Measurements from ENCODE around the gene SIRPD.
"Not testable (repeated sequence)": the region's sequence is repeated elsewhere in the genome, so short reads cannot be mapped to it uniquely, and the experiment has no call there.

SIRPD gene

GRCh38 chr20:1537731-1538058 is 19.8 kb downstream of the SIRPD start:
- DNase-seq (ENCODE audit: low read depth in 2 of 2) = no peak

- no peak for DNase-seq (ENCODE audit: low read depth in 2 of 2)
These were observed 20.4 kb downstream of the SIRPD start for GRCh38 chr20:1536893-1537730.

- DNase-seq (ENCODE audit: low read depth in 2 of 2) = no peak
These were observed 21.9 kb downstream of the SIRPD start for GRCh38 chr20:1535420-1536175.

- DNase-seq (ENCODE audit: low read depth in 2 of 2) = no peak
These were observed 23.0 kb downstream of the SIRPD start for GRCh38 chr20:1534526-1534925.

- DNase-seq (ENCODE audit: low read depth in 2 of 2) = no peak
These were observed 24.4 kb downstream of the SIRPD start for GRCh38 chr20:1533059-1533458.

GRCh38 chr20:1528811-1529210 is 28.7 kb downstream of the SIRPD start:
- DNase-seq (ENCODE audit: low read depth in 2 of 2) = no peak

- DNase-seq (ENCODE audit: low read depth in 2 of 2) = no peak
These were observed 29.6 kb downstream of the SIRPD start for GRCh38 chr20:1527923-1528322.

- no peak for DNase-seq (ENCODE audit: low read depth in 2 of 2)
These were observed 30.6 kb downstream of the SIRPD start for GRCh38 chr20:1526896-1527295.

GRCh38 chr20:1526310-1526709 is 31.2 kb downstream of the SIRPD start:
- DNase-seq (ENCODE audit: low read depth in 2 of 2) = no peak

GRCh38 chr20:1524004-1524403 is 33.5 kb downstream of the SIRPD start:
- no peak for DNase-seq (ENCODE audit: low read depth in 2 of 2)

GRCh38 chr20:1517010-1517409 is 40.5 kb downstream of the SIRPD start:
- DNase-seq (ENCODE audit: low read depth in 2 of 2) = no peak

GRCh38 chr20:1513801-1514200 is 43.7 kb downstream of the SIRPD start:
- no peak for DNase-seq (ENCODE audit: low read depth in 2 of 2)

GRCh38 chr20:1509237-1509636 is 48.3 kb downstream of the SIRPD start:
- DNase-seq (ENCODE audit: low read depth in 2 of 2) = no peak

GRCh38 chr20:1508574-1508973 is 48.9 kb downstream of the SIRPD start:
- DNase-seq (ENCODE audit: low read depth in 2 of 2) = no peak

- DNase-seq (ENCODE audit: low read depth in 2 of 2) = no peak
These were observed 50.2 kb downstream of the SIRPD start for GRCh38 chr20:1507276-1507675.

- no peak for DNase-seq (ENCODE audit: low read depth in 2 of 2)
These were observed 51.6 kb downstream of the SIRPD start for GRCh38 chr20:1505871-1506270.

- DNase-seq (ENCODE audit: low read depth in 2 of 2) = no peak
These were observed 52.1 kb downstream of the SIRPD start for GRCh38 chr20:1505361-1505760.

- peak; percentile 48 to 69 for DNase-seq (ENCODE audit: low read depth in 2 of 2)
These were observed 53.8 kb downstream of the SIRPD start for GRCh38 chr20:1503564-1504227.

GRCh38 chr20:1500496-1500895 is 57.0 kb downstream of the SIRPD start:
- no peak for DNase-seq (ENCODE audit: low read depth in 2 of 2)

GRCh38 chr20:1499528-1500420 is 57.7 kb downstream of the SIRPD start:
- DNase-seq (ENCODE audit: low read depth in 2 of 2) = no peak

GRCh38 chr20:1497371-1497770 is 60.1 kb downstream of the SIRPD start:
- not testable (repeated sequence) for DNase-seq (ENCODE audit: low read depth in 2 of 2)

- DNase-seq (ENCODE audit: low read depth in 2 of 2) = no peak
These were observed 60.6 kb downstream of the SIRPD start for GRCh38 chr20:1496930-1497329.
